ENCODE data around the gene TMOD3.
"Not testable (repeated sequence)": the region's sequence is repeated elsewhere in the genome, so short reads cannot be mapped to it uniquely, and the experiment has no call there.

TMOD3 gene

DNA sequence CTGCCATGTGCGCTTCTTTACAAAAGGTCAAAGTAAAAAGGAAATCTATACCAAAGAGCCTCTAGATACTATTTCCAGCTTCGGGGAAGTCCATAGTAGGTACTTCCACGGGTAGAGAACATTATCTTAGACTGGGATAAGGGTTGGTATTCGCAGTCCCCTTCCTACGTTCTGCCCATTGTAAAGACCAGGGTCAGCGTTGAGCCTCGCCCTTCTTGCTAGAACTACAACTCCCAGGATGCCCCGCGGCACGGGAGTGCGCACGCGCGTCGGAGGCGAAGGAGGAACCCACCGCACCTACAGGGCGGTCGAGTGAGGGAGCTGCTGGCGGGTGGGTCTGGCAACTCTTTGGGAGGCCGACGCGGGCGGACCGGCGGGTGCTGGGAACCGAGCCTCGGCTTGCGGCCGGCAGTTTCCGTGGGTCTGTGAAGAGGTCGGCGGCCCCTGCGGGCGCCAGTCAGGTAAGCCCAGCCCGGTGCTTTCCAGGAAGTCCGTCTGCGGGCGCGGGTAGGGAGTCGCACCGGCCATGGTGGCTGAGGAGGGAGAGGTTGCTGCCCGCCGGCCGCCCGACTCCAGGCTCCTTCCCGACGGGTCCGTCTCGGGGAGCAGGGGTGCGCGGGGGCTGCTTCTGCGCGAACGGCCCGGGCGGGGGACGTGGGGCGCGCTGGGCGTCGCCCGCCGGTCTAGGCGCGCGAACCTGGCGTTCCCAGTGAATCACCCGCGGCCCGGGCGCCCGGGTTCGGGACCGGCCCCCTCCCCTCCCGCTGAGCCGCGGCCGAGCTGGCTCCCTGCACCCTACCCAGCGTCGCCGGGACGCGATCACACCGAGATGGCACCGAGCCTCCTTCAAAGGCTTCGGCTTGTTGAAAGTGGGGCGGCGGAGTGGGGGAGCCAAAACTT, at the start of gene TMOD3:
TMOD3 (plus strand) TSS at position 278 of the 900 bp plus-strand sequence. CDS start 33,232 bp downstream, outside the sequence.
- DNase-seq: peak; percentile 36 to 40

DNA sequence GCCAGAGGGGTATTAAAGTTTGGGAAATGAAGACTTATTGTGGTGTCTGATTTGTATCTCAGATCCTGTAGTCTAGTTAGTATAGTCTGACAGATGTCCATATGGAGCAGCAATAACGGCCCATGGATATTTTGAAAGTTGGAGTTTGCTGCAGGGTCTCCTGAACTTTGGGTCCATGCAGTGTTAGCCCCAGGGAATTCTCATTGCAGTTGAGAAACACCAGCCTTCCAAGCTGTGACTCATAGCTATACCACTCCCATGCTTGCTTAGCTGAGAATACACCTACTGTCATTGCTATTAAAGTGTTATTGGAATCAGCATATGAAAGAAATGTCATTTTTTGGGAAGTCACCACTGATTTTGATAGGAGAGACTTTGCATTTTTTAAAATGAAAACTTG, 48.8 kb upstream of the TMOD3 start:
- no peak for DNase-seq

DNA sequence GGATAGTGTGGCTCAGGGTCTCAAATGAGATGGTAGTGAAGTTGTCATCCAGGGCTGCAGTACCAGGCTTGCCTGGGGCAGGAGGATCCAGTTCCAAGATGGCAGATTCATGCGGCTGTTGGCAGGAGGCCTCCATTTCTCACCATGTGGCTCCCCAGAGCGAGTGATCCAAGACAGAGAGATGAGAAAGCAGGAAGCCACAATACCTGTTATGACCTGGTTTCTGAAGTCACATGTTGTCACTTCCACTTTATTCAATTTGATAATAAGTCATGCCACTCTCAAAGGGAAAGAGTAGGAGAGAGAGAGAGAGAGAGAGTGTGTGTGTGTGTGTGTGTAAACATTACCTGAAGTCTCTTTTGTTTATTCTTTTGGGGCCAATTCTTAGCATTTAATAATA, 47.9 kb upstream of the TMOD3 start:
- no peak for DNase-seq

DNA sequence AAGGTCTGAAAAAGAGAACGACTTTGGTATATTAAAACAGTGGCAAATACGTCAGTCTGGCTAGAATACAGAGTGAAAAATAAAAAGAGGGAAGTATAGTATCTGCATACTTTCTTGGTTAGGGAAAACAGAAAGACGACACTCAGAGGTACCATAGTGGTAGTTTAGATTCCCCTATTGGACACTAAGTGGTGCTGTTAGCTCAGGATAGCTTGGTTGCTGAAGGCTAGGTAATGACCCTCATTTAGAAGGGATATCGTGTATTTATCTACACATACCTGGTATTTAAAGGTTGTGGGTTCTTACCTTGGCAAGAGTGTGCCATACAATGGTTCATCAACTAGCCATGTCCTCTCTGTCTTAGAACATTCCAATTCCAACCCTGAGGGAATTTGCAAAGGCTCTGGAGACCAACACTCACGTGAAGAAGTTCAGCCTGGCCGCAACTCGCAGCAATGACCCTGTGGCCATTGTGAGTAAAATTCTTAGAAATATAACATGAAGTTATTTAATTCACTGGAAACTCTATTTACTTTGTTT, 47.0 kb upstream of the TMOD3 start:
- DNase-seq: no peak

DNA sequence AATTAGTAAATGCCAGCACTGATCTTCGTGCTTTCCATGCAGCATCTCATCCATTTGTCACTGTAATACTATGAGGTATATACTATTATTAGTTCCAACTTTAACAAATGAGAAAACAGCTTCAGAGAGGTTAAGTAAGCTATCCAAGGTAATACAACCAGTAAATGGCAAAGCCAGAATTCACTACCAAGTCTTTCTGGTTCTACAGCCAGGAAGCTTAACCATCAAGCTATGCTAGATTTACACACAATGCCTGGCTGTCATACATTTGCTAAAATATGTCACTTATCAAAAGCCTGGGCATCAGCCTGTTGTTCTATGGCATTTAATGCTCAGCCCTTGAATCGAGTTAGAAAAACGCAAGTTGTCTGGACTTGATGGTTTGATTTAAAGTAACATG, 45.5 kb upstream of the TMOD3 start:
- no peak for DNase-seq

DNA sequence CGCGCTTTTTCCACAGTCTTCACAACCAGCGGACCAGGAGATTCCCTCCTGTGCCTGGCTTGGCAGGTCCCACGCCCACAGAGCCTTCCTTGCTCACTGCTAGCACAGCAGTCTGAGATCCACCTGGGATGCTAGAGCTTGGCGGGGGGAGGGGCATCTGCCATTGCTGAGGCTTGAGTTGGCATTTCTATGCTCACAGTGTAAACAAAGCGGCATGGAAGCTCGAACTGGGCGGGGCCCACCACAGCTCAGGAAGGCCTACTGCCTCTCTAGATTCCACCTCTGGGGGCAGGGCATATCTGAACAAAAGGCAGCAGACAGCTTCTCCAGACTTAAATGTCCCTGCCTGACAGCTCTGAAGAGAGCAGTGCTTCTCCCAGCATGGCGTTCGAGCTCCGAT, 42.3 kb upstream of the TMOD3 start:
- not testable (repeated sequence) for DNase-seq

DNA sequence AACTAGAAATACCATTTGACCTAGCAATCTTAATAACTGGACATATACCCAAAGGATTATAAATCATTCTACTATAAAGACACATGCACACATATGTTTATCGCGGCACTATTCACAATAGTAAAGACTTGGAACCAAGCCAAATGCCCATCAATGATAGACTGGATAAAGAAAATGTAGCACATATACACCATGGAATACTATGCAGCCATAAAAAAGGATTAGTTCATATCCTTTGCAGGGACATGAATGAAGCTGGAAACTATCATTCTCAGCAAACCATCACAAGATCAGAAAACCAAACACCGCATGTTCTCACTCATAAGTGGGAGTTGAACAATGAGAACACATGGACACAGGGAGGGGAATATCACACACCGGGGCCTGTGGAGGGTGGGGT, 37.0 kb upstream of the TMOD3 start:
- not testable (repeated sequence) for DNase-seq

DNA sequence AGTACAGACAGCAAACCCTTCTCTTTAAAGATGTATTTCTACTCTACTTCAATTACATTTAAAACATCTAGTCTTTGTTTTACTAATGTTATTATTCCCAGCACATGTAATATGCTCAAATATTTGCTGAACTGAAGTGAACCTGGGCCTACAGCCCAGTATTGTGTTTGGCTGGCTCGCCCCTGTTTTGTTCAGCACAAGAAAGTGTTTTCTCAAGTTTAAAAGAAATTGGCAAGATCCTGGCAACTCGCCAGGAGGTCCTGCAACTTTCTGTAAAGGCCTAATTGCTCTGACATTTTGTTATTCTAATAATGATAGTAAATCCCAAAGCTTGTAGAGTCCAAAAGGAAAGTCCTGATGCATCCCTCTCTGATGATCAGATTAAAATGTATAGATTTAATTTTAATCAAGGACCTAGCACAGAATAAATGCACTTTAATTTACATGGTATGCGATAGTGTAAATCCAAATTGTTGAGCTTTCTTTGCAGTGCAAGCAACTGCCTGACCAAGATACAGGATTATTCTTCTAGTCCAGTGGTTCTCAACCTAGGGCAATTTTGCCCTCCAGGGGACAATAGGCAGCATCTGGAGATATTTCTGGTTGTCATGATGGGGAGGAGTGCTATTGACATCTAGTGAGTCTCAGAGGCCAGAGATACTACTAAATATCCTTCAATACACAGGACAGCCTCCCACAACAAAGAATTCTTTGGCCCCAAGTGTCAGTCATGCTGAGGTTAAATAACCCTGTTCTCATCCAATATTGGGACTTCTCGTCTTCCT, 35.7 kb upstream of the TMOD3 start:
- DNase-seq: no peak

DNA sequence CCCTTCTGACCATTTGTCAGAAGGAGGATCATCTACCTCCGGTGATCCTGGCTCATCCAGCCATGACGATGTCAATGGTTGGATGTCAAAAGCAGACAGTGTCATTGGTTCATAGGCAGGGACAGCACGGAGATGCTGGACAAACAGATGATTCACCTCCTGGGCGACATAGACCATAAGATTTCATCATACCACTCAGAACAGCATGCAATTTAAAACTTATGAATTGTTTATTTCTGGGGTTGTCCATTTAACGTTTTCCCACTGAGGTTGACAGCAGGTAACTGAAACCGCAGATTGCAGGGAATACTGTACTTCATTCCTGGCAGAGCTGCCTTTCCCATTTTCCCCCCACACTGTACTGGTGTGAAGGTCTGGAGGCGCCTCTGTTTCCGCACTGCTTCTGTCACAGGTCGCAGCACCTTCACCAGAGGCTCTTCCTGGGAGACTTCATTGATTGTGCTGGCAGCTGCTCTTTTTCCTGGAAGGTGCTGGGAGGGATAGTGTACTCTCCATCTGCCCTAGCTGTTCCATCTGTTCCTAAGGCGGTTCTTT, 32.5 kb upstream of the TMOD3 start:
- DNase-seq: no peak

DNA sequence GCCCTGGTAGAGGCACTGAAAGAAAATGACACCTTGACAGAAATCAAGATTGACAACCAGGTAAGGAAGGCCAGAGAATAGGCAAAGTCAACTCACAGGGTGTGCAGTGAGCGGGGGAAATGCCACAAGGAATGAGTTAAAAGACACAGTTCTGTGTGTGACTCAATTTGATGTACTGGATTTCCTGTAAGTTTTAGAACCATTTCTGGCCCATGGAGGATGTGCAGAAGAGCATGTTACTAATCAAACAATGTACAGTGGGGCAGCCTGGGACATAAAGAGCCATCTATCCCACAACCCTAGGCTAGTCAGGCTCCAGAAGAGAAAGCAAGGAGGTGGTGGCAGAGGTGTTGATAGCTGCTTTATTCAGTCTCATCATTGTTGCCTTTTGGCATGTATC, 31.2 kb upstream of the TMOD3 start:
- no peak for DNase-seq

DNA sequence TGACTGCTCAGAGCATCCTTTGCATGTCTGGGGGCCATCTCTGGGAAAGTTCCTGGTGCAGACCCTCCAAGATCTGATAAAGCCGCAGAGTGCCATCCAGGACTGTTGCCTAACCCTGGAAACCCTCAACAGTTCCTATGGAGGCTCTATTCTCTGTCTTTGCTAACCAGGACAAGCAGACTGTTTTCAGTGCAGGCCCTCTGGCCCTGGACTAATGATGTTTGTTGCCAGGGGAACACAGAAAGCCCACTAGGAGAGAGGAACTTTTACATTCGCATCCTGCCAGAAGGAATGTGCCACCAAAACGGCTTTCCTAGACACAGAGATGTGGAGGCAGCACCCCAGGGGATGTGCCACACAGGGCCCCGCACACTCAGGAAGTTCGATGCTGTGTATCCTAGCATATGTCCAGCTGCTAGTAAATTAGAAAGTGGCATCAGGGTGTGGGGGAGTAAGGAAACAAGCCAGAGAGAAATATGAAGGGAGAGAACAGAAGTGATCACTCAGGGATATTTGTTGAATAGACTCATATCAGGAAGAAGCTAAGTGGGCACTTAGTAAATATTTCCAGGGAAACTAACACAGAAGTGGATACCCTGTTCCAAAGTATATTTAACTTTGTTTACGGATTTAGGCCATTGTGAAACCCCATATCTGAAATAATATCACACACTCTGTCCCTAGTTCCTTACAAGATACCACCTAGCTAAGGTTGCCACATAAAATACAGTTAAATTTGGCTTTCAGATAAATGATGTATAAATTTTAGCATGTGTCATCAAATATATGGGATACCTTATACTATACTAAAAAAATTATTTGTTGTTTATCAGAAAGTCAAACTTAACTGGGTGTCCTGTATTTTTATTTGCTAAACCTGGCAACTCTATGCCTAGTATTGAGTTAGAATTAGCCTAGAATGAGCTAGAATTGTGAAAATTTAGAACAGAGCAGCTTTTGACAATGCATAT, 29.9 kb upstream of the TMOD3 start:
- no peak for DNase-seq

DNA sequence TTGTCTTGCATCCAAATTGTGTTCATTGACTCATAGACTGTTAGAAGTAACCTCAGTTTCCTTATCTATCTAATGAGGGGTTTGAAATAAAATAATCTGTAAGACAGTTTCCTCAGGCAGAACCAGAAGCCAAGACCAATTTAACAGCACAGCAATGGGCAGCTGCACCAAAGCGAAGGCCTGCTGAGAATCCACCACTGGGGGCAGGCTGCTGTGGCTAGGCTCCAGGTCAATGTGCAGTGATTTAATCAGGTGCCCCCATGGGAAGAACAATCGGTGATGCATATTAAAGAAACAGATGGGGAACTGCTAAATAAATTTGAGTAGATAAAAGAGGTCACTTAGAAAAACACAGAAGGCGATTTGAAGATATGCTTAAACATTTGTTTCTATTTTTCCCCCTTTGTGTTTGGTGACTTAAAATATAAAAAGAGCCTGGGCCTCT, 28.0 kb upstream of the TMOD3 start:
- no peak for DNase-seq

DNA sequence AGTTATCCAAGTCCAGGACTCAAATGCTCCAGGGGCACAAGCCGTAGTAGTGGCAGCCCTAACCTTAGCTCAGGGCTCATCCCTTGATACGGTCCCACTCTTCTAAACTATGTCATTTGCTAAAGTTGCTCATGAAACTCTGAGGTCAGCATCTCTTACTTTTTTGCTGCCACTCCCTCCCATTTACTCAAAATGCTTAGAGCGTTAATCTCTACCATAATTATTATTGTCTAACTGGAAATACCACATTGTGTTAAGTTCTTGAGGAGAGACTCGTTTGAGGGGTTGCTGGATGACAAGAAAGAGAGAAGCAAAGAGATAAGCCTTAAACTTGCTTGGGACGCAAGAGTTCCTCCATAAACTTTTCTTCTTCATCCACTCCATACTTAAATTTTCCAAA, 26.9 kb upstream of the TMOD3 start:
- no peak for DNase-seq

DNA sequence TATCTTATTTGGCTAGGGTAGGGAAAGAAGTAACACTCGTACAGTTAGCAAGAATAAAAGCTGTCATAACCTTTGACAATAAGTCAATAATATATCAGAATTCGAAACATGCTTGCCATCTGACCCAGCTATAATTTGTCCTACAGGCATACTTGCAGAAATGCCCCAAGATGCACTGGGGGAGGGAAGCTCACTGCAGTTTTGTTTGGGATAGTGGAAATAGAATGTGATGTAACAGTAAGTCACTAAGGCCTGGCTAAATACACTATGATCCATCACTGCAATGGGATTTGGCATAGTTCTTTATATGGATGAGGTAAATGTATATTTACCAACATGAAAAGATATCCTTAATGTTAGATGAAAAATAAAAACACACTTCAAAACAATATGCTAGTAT, 25.5 kb upstream of the TMOD3 start:
- DNase-seq: no peak

DNA sequence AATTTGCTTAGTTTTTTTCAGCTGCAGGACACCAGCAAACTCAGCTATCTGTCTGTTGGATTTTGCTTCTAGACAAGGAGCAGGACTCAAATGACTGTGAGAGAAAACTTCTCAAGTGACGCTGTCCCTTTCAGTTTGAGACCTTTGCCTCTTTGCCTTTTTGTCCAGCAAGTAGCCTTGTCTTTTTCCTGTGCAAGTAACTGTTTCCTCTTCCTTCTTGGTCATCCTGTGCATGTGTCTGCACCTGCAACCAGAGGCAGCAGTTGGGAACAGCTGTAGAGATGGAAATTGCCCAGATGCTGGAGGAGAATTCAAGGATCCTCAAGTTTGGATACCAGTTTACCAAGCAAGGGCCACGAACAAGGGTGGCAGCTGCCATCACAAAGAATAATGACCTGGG, 23.3 kb upstream of the TMOD3 start:
- DNase-seq: no peak

DNA sequence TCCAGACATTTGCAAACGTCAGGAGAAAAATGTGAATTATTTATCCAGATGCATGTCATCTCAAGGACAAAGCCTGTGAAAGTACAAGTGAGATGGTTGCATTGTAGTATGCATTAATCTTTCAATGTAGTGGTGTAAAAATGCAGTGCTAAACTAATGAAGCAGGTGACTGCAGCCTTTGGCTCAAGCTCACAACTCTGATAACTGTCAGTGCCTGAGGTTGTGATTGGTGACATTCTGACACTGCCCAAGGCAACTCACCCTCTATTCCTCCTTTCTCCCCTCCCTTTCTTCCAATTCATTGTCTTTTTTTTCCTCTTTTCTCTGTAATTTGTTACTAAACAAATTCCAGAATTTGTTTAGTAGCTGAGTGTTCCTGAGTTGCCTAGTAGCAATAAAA, 20.0 kb upstream of the TMOD3 start:
- no peak for DNase-seq

DNA sequence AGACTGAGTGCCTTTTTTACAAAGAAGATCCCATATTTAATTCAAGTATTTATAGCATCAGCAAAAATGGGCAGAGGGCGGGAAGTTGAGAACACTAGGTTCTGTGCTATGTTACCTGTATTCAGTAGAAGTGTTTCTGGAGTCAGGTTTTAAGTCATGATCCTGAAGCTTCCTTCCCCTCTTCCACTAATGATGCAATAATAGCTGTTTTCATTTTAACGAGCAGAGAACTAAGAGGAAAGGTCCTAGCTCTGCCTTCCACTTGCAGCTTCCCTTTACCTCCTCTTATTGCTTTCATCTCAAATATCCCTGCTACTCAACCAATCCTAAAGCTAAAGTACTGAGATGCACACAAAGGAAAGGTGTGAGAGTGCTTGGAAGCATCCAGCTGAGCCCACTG, 16.9 kb upstream of the TMOD3 start:
- no peak for DNase-seq

DNA sequence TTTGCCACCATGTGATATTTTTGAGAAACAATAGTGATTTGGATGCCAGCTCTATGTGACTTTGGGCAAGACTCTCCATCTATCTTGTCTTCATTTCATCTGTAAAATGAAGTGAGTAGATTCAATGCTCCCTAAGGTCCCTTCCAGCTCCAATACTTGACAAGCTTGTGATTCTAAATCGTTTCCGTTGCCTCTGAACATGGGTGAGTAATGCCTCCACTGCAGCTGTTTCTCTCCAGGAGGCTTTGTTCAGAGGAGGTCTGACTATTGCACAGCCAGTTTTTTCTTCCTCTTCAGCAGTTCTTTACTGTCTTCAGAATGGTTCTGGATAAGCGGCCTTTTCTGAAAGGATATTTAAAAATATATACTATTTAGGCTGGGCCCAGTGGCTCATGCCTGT, 14.8 kb upstream of the TMOD3 start:
- DNase-seq: no peak

DNA sequence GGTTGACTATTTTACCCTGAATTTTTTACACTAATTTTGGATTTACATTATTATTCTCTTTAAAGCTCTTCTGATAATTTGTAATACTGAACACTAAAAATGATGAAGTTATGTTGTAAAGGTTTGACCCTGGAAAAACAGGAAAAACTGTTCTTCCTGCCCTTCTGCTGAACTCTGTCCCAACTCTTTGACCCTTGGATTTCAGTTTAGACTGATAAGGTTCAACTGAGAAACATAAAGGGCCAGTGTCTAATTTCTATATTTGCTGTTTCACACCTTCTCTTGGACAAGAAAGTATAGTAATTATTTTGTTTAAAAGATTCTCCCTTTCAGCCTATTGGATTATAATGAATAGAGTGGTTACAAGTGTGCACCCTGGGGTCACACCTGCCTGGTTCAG, 12.8 kb upstream of the TMOD3 start:
- no peak for DNase-seq

DNA sequence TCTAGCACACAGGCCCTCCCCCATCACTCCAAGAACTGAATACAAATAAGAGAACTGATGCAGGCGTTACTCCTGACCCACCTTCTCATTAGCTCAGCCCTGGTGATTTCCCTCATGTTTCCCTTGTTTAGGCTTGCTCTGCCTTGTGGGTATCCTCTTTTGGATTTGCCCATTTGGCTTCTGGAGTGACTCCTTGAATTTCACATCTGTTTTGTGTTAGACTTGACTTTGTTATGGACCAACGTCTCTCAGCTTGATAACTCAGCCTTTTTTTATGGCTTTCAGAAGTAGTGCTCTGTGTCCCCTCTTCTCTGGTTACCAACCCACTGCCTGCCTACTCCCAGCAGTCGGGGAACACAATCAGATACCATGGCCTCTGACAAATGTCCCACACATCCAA, 11.3 kb upstream of the TMOD3 start:
- DNase-seq: no peak

DNA sequence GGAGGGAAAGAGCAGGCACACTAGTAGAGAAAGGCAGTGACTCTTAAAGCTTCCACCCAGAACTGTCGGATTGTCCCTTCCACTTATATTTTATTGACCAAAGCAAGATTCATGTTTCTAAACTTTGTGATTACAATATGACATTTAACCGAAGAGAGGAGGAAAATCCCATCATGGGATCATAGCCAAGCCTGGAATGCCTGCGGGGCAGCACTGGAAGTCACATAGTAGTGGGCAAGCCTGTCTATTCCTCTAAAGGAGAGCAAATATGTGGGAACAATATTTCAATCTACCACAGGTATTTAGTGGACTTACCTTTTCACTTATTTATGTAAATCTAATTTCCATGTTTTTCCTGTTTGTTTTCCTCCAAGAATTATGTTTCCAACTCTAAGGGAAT, 3.8 kb upstream of the TMOD3 start:
- no peak for DNase-seq
